Mesendoderm (in vitro differentiated cells): ENCODE data around the gene ATF2.

Experiments
- DNase-seq: peaks from one replicate; pipeline ENCODE4 v3.0.0; 2013
- H2AK5ac ChIP-seq: 2 replicates; pipeline ENCODE4 v1.6.1; 2013; ENCODE audit warnings: low read length, inconsistent platforms
- H2BK120ac ChIP-seq: 2 replicates; pipeline ENCODE4 v1.6.1; 2013; ENCODE audit warnings: low read depth, mild to moderate bottlenecking, low read length, moderate library complexity, mixed read lengths
- H2BK15ac ChIP-seq: replicated peaks from 2 replicates; pipeline ENCODE4 v1.6.1; 2013; ENCODE audit warnings: low read depth, mild to moderate bottlenecking, moderate library complexity
- H2BK5ac ChIP-seq: 2 replicates; pipeline ENCODE4 v1.6.1; 2013; ENCODE audit warnings: low read length, inconsistent platforms
- H3K18ac ChIP-seq: 2 replicates; pipeline ENCODE4 v1.6.1; 2013; ENCODE audit warnings: mild to moderate bottlenecking, low read length, mixed read lengths
- H3K23ac ChIP-seq: one replicate; pipeline ENCODE4 v1.6.1; 2013; ENCODE audit warnings: low read length
- H3K27ac ChIP-seq: 2 replicates; pipeline ENCODE4 v1.5.1; 2013; ENCODE audit warnings: low read depth, mild to moderate bottlenecking, inconsistent platforms, low read length, moderate library complexity
- H3K27me3 ChIP-seq: 2 replicates; pipeline ENCODE4 v1.6.1; 2013; ENCODE audit warnings: low read length, control low read depth, mild to moderate bottlenecking, inconsistent platforms; ENCODE audit not compliant: insufficient read depth, poor library complexity
- H3K36me3 ChIP-seq: 2 replicates; pipeline ENCODE4 v1.6.1; 2013; ENCODE audit warnings: low read length, inconsistent platforms; ENCODE audit not compliant: control insufficient read depth, insufficient read depth
- H3K4ac ChIP-seq: one replicate; pipeline ENCODE4 v1.6.1; 2013; ENCODE audit warnings: low read depth, mild to moderate bottlenecking, low read length, moderate library complexity
- H3K4me1 ChIP-seq: 2 replicates; pipeline ENCODE4 v1.6.1; 2013; ENCODE audit warnings: low read depth, low read length, inconsistent platforms; ENCODE audit not compliant: control insufficient read depth
- H3K4me2 ChIP-seq: 2 replicates; pipeline ENCODE4 v1.6.1; 2013; ENCODE audit warnings: low read length
- H3K4me3 ChIP-seq: 2 replicates; pipeline ENCODE4 v1.5.1; 2013; ENCODE audit warnings: mild to moderate bottlenecking, low read length
- H3K56ac ChIP-seq: one replicate; pipeline ENCODE4 v1.6.1; 2013; ENCODE audit warnings: low read length
- H3K79me1 ChIP-seq: 2 replicates; pipeline ENCODE4 v1.6.1; 2013; ENCODE audit warnings: low read length, inconsistent platforms
- H3K79me2 ChIP-seq: 2 replicates; pipeline ENCODE4 v1.6.1; 2013; ENCODE audit warnings: mild to moderate bottlenecking, low read length; ENCODE audit not compliant: control insufficient read depth, insufficient read depth
- H3K9ac ChIP-seq: 2 replicates; pipeline ENCODE4 v1.6.1; 2013; ENCODE audit warnings: low read length, inconsistent platforms
- H4K5ac ChIP-seq: one replicate; pipeline ENCODE4 v1.6.1; 2013; ENCODE audit warnings: low read length
- H4K8ac ChIP-seq: one replicate; pipeline ENCODE4 v1.6.1; 2013; ENCODE audit warnings: low read depth, mild to moderate bottlenecking, control low read depth, low read length, moderate library complexity
- WGBS: extraction: QIAGEN DNeasy Blood & Tissue Kit; methylation state at CpG from one replicate; pipeline ENCODE4 v1.1.7; 2013; ENCODE audit warnings: low lambda C conversion rate, missing lambda C conversion rate; ENCODE audit not compliant: insufficient coverage; ENCODE audit errors: extremely low coverage; 5-methylcytosine and 5-hydroxymethylcytosine counted together

The ATF2 gene

DNA sequence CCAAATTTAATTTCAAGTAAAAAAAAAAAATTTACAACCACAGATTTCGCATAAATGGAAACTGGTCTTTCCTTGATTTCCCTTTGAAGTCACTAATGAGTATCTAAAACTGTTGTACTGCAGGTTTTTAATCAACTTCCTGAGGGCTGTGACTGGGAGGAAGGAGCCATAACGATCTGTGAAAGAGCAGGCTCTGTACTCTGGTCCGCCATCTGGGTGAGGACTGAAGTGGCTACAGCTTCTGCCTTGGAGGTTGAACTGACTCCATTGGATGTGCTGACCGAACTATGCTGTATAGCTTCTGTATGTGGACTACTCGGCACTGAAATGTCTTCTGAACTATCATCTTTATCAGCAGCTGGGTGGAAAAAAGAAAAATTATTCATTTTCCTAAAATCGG is 93.5 kb downstream of the ATF2 start:
- H4K8ac ChIP-seq = no peak overlapping the region
- H3K4ac ChIP-seq = no peak overlapping the region
- no peak overlapping the region for H3K27ac ChIP-seq
- no peaks in the 10 kb centered on the region for H3K27me3 ChIP-seq
- no peaks in the 10 kb centered on the region for H3K79me1 ChIP-seq
- DNase-seq = peak; percentile 51
- H3K56ac ChIP-seq = no peak overlapping the region
- H3K79me2 ChIP-seq = no peaks in the 10 kb centered on the region
- H4K5ac ChIP-seq = no peak overlapping the region
- no peaks in the 10 kb centered on the region for H3K36me3 ChIP-seq
- H3K4me3 ChIP-seq = no peak overlapping the region
- H2AK5ac ChIP-seq = no peak overlapping the region
- H3K9ac ChIP-seq = no peak overlapping the region
- H3K4me1 ChIP-seq = no peaks in the 10 kb centered on the region
- WGBS = no CpG with 5 or more reads among the region's 6 CpGs
- no peak overlapping the region for H3K23ac ChIP-seq
- H2BK15ac ChIP-seq = no peak overlapping the region
- H2BK5ac ChIP-seq = no peak overlapping the region
- no peak overlapping the region for H3K18ac ChIP-seq
- no peak overlapping the region for H3K4me2 ChIP-seq
- H2BK120ac ChIP-seq = no peak overlapping the region

DNA sequence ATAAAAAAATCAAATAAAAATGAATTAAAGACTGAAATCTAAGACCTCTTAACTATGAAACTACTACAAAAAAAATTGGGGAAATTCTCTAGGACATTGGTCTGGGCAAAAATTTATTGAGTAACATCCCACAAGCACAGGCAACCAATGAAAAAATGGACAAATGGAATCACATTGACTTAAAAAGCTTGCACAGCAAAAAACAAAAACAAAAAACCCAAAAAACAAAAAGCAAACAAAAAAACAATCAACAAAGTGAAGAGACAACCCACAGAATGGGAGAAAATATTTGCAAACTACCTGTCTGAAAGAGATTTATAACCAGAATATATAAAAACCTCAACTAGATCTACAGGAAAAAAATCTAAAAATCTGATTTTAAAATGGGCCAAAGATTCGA is 99.5 kb downstream of the ATF2 start:
- Histone ChIP-seq H3K27ac (no peak overlapping the region), H3K27me3 (no peaks in the 10 kb centered on the region), H2BK15ac (no peak overlapping the region), H3K4ac (no peak overlapping the region), H2BK5ac (no peak overlapping the region), H3K9ac (no peak overlapping the region), H3K4me2 (no peak overlapping the region), H4K5ac (no peak overlapping the region), H3K56ac (no peak overlapping the region), H3K79me2 (no peaks in the 10 kb centered on the region), H3K4me1 (no peaks in the 10 kb centered on the region), H3K79me1 (no peaks in the 10 kb centered on the region), H4K8ac (no peak overlapping the region), H3K4me3 (no peak overlapping the region), H3K23ac (no peak overlapping the region), H2BK120ac (no peak overlapping the region), H3K36me3 (no peaks in the 10 kb centered on the region), H3K18ac (no peak overlapping the region), H2AK5ac (no peak overlapping the region)
- no CpG with 5 or more reads among the region's 1 CpG for WGBS
- DNase-seq = no peak

DNA sequence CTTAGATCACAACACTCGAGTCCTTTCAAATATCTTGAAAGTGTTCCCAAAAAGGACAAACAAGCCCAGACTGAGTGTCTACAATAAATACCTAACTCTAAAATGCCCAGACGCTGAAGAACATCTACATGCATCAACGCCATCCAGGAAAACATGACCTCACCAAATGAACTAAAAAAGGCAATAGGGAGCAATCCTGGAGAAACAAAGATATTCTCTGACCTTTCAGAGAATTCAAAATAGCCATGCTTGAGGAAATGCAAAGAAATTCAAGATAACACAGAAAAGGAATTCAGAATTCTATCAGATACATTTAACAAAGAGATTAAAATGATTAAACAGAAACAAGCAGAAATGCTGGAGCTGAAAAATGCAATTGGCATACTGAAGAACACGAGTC is 101.6 kb downstream of the ATF2 start:
- H2AK5ac ChIP-seq = no peak overlapping the region
- H4K8ac ChIP-seq = no peak overlapping the region
- no peak overlapping the region for H3K4me3 ChIP-seq
- H3K4me2 ChIP-seq = no peak overlapping the region
- H3K18ac ChIP-seq = no peak overlapping the region
- H3K79me2 ChIP-seq = no peaks in the 10 kb centered on the region
- no peak overlapping the region for H2BK120ac ChIP-seq
- no peaks in the 10 kb centered on the region for H3K79me1 ChIP-seq
- no peak overlapping the region for H3K23ac ChIP-seq
- H2BK5ac ChIP-seq = no peak overlapping the region
- H3K4ac ChIP-seq = no peak overlapping the region
- no peak overlapping the region for H2BK15ac ChIP-seq
- no peaks in the 10 kb centered on the region for H3K27me3 ChIP-seq
- H3K9ac ChIP-seq = no peak overlapping the region
- H3K36me3 ChIP-seq = no peaks in the 10 kb centered on the region
- H3K4me1 ChIP-seq = no peaks in the 10 kb centered on the region
- H4K5ac ChIP-seq = no peak overlapping the region
- WGBS = no CpG with 5 or more reads among the region's 4 CpGs
- no peak overlapping the region for H3K56ac ChIP-seq
- H3K27ac ChIP-seq = no peak overlapping the region
- no peak for DNase-seq

DNA sequence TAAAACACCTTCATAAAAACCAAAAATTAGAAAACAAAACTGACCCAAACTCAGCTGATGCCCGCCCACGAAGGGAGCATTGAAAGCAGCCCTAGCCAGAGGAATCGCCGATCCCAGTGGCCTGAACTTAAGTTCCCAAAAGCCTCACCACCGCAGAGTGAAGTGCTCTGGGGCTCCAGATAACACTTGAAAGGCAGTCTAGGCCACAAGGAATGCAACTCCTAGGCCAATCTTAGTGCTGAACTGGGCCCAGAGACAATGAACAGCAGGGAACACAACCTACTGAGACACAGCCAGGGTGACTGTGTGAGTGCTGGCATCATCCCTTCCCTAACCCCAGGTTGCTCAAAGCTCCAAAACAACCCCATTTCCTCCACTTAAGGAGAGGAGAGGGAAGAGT is 103.2 kb downstream of the ATF2 start:
- Histone ChIP-seq H3K4me3 (no peak overlapping the region), H3K79me1 (no peaks in the 10 kb centered on the region), H3K4ac (no peak overlapping the region), H2BK5ac (no peak overlapping the region), H3K27me3 (no peaks in the 10 kb centered on the region), H3K27ac (no peak overlapping the region), H3K56ac (no peak overlapping the region), H3K9ac (no peak overlapping the region), H4K8ac (no peak overlapping the region), H3K79me2 (no peaks in the 10 kb centered on the region), H3K4me2 (no peak overlapping the region), H4K5ac (no peak overlapping the region), H3K4me1 (no peaks in the 10 kb centered on the region), H2BK15ac (no peak overlapping the region), H3K36me3 (no peaks in the 10 kb centered on the region), H3K23ac (no peak overlapping the region), H2BK120ac (no peak overlapping the region), H2AK5ac (no peak overlapping the region), H3K18ac (no peak overlapping the region)
- DNase-seq = no peak
- no CpG with 5 or more reads among the region's 5 CpGs for WGBS

DNA sequence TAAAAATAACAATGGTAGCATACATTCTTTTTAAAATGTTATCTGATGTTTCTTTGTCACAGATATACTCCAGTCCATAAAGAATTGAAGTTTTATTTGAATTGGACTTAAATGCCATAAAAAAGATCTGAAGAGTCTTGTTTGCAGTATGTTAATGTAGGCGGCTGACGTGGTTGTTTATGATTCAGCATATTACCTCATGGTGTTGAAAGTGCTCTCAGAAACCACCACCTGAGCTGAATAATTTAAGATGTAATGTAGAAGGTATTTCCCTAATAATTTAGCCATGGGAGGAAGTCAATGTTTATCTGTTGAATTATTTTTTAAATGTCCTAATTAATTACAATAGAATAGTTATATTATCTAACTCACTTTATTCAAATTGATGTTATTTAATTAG is 104.3 kb downstream of the ATF2 start:
- Histone ChIP-seq H3K27me3 (no peaks in the 10 kb centered on the region), H3K23ac (no peak overlapping the region), H3K18ac (no peak overlapping the region), H3K27ac (no peak overlapping the region), H4K8ac (no peak overlapping the region), H3K56ac (no peak overlapping the region), H3K36me3 (no peaks in the 10 kb centered on the region), H2BK5ac (no peak overlapping the region), H3K4me3 (no peak overlapping the region), H3K9ac (no peak overlapping the region), H3K4me2 (no peak overlapping the region), H3K79me2 (no peaks in the 10 kb centered on the region), H3K4me1 (no peaks in the 10 kb centered on the region), H2BK15ac (no peak overlapping the region), H3K4ac (no peak overlapping the region), H2BK120ac (no peak overlapping the region), H2AK5ac (no peak overlapping the region), H3K79me1 (no peaks in the 10 kb centered on the region), H4K5ac (no peak overlapping the region)
- no peak for DNase-seq
- WGBS = no CpG with 5 or more reads among the region's 2 CpGs

DNA sequence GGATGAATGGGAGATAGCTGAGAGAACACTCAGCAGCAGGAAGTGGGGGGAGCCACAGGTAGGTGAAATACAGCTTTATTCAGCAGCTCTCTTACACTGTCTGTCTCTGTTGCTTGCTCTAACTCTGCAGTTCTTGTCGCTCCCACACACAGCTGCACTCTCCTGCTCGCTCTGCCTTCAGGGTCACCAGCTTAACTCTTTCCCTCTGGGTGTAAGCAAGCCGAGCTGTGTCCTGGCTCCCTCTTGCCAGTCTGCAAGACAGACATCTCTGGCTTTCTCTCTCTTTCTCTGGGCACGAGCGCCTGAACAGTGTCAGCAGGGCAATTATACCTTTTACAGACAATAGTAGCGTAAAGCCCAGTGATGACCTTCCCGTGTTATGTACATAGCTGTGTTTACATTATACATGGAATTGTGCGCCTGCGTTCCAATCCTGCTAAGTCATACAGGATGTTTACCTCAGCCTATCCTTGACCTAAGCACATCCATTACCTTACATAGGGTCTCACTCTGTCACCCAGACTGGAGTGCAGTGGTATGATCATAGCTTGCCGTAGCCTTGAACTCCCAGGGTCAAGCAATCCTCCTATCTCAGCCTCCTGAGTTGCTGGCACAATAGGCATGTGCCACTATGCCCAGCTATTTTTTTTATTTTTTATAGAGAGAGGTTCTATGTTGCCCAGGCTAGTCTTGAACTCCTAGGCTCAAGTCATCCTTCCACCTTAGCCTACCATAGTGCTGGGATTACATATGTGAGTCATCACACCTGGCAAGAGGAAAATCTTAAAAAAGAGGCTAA is 105.0 kb downstream of the ATF2 start:
- H3K56ac ChIP-seq = no peak overlapping the region
- H3K27me3 ChIP-seq = no peaks in the 10 kb centered on the region
- no peak overlapping the region for H2BK5ac ChIP-seq
- H3K18ac ChIP-seq = no peak overlapping the region
- no peak overlapping the region for H4K8ac ChIP-seq
- H4K5ac ChIP-seq = no peak overlapping the region
- H3K79me1 ChIP-seq = no peaks in the 10 kb centered on the region
- H3K4me3 ChIP-seq = no peak overlapping the region
- no peaks in the 10 kb centered on the region for H3K79me2 ChIP-seq
- no peak overlapping the region for H3K27ac ChIP-seq
- no peak overlapping the region for H3K4me2 ChIP-seq
- H3K23ac ChIP-seq = no peak overlapping the region
- H2AK5ac ChIP-seq = no peak overlapping the region
- WGBS = no CpG with 5 or more reads among the region's 10 CpGs
- H3K36me3 ChIP-seq = no peaks in the 10 kb centered on the region
- no peak overlapping the region for H3K9ac ChIP-seq
- no peak overlapping the region for H2BK15ac ChIP-seq
- H2BK120ac ChIP-seq = no peak overlapping the region
- peak; percentile 55 for DNase-seq
- H3K4ac ChIP-seq = no peak overlapping the region
- no peaks in the 10 kb centered on the region for H3K4me1 ChIP-seq
